ENCODE measurements around the gene TBK1. TPM values are rescaled to one million over a fixed set of nuclear protein-coding genes. Genes with fewer than 3 reads are reported as not detected.
A peak's percentile ranks its signal among the peaks of the same experiment; 100 is the strongest.

TBK1 gene
- total and polyA plus RNA-seq, 12 donors: 16.0 to 48.3 (median 25.5) TPM

GRCh38 chr12:64450711-64451486, 1.0 kb upstream of the TBK1 start:
- H3K4me3 ChIP-seq: peak overlapping the region in 3 of 4 donors; percentile 89 to 98 (median 98)
- TF ChIP-seq CTCF (IDR thresholded peaks at IDR 0.05) (no peak), POLR2A (IDR thresholded peaks at IDR 0.05) (no peak)
- H3K4me1 ChIP-seq (replicated peaks in 1 of 2): peaks cover 13 to 34% of the 10 kb centered on the region in 2 donors
- intact Hi-C loops (cut with DNase I): no loop called here
- peak overlapping the region in 2 of 5 donors; percentile 6 to 99 for H3K27ac ChIP-seq
- peaks cover 0 to 28% of the 10 kb centered on the region in 2 donors for H3K36me3 ChIP-seq (replicated peaks in 1 of 2)
- no peak for DNase-seq
- WGBS, 4 donors: 21 to 26% (median 24%) methylated on average over 8 of the region's 8 CpGs
- no peaks in the 10 kb centered on the region for H3K27me3 ChIP-seq
- H3K9me3 ChIP-seq (replicated peaks in 1 of 3): no peaks in the 10 kb centered on the region

DNA sequence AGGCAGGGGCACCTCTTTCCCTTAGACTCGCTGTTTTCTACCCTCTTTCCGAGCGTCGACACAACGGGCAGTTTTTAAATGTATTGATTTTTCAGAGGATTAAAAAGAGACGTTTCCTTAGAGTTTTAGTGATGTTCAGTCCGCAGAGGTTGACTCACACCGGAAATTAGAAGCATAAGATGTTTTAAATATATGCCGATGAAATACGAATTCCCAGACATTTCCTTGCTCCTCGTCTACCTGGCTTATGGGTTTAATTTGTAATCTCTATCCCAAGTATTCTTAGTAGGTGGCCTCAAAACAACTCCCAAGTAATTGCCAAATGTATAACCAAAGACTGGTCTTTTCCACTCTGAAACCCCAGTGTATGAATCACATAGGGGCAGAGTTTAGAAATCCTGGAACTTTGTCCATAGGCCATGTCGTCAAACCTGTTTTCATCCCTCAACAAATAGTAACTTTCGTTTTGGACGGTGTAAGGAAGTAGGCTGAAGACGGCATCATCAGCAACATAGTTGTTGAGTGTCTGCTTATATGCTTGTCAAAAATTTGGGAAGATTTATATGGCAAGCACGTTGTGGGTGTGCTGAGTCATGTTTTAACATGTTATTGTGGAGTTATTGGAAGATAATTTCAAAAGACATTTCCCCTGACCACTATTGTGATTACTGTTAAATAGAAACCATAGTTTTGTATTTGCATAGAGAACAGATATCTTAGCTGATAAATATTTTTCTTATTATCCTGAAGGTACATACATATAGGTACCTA, 824 bp downstream of the TBK1 start:
- Histone ChIP-seq H3K27me3 (no peaks in the 10 kb centered on the region), H3K36me3 (replicated peaks in 1 of 2) (peaks cover 0 to 17% of the 10 kb centered on the region in 2 donors), H3K4me3 (peak overlapping the region; percentile 68 to 98 (median 94)), H3K9me3 (replicated peaks in 1 of 3) (no peaks in the 10 kb centered on the region), H3K27ac (peak overlapping the region; percentile 93 to 100 (median 99)), H3K4me1 (replicated peaks in 1 of 2) (peaks cover 20 to 50% of the 10 kb centered on the region in 2 donors)
- WGBS, 4 donors: 0% methylated on average over 16 of the region's 16 CpGs
- intact Hi-C loops (cut with DNase I): no loop called here
- TF ChIP-seq CTCF (IDR thresholded peaks at IDR 0.05) (peak in 1 of 6 experiments; percentile 0), POLR2A (IDR thresholded peaks at IDR 0.05) (peak in 1 of 2 donors; percentile 50)
- DNase-seq: peak in 4 of 7 donors; percentile 25 to 59 (median 38)

- TF ChIP-seq CTCF (IDR thresholded peaks at IDR 0.05): no peak
- TF ChIP-seq POLR2A (IDR thresholded peaks at IDR 0.05): no peak
- intact Hi-C loops (cut with DNase I): no loop called here
- Histone ChIP-seq H3K36me3 (replicated peaks in 1 of 2) (peaks cover 0 to 6% of the 10 kb centered on the region in 2 donors), H3K27me3 (no peaks in the 10 kb centered on the region), H3K27ac (no peak overlapping the region), H3K4me3 (no peak overlapping the region), H3K9me3 (replicated peaks in 1 of 3) (no peaks in the 10 kb centered on the region), H3K4me1 (replicated peaks in 1 of 2) (peaks cover 38 to 71% of the 10 kb centered on the region in 2 donors)
- no peak for DNase-seq
- 77 to 86% (median 82%) methylated on average over 1 of the region's 1 CpG for WGBS, 4 donors
Observed at GRCh38 chr12:64455506-64455905, 3.6 kb downstream of the TBK1 start.

GRCh38 chr12:64456119-64456518, 4.2 kb downstream of the TBK1 start:
- Histone ChIP-seq H3K9me3 (replicated peaks in 1 of 3) (no peaks in the 10 kb centered on the region), H3K4me3 (no peak overlapping the region), H3K27me3 (no peaks in the 10 kb centered on the region), H3K36me3 (replicated peaks in 1 of 2) (peaks cover 0 to 6% of the 10 kb centered on the region in 2 donors), H3K27ac (peak overlapping the region in 1 of 5 donors; percentile 29), H3K4me1 (replicated peaks in 1 of 2) (peaks cover 37 to 69% of the 10 kb centered on the region in 2 donors)
- no peak for DNase-seq
- intact Hi-C loops (cut with DNase I): no loop called here
- no peak for TF ChIP-seq CTCF (IDR thresholded peaks at IDR 0.05)
- no peak for TF ChIP-seq POLR2A (IDR thresholded peaks at IDR 0.05)
